HepG2 (cell line): ENCODE results near the gene CACNA1D. TPM values are rescaled to one million over a fixed set of nuclear protein-coding genes. Genes with fewer than 3 reads are reported as not detected.
A peak's percentile ranks its signal among the peaks of the same experiment; 100 is the strongest.

Experiments
- ATAC-seq: fragments of 200-7000 bp; cut with Tn5 transposase; 3 replicates; pipeline ENCODE4 v1.9.1; 2020; ENCODE audit warnings: mild to moderate bottlenecking, moderate library complexity
- BruUV-seq: library from RNA; stranded (reverse); fragments of 400-500 nt; replicated peaks from 2 replicates; lab custom pipeline; 2021; lab: Mats Ljungman, UMichigan
- CTCF ChIA-PET: fragments of 300-600 bp; formaldehyde crosslinking; extraction: SDS; loops from one replicate; lab custom pipeline; 2021; ENCODE audit warnings: low total read pairs, inconsistent platforms, low intra/inter-chr PET ratio; lab: Yijun Ruan, JAX
- POLR2A ChIA-PET: fragments of 350-600 bp; sonication (Branson Sonifier 250); formaldehyde crosslinking; loops from one replicate; lab custom pipeline; 2020; ENCODE audit warnings: antibody characterized with exemption, inconsistent platforms; lab: Yijun Ruan, JAX
- DNase-seq: peaks from one replicate; pipeline ENCODE4 v3.0.0-alpha.2; 2015; ENCODE audit warnings: low spot score
- FAIRE-seq: peaks from 3 replicates; lab custom pipeline; 2011; peaks lifted over from hg19 to GRCh38; lab: Jason Lieb, UNC
- H2AFZ ChIP-seq: one replicate; pipeline ENCODE4 v1.6.1; 2011; ENCODE audit warnings: low read length, inconsistent platforms
- H3K27ac ChIP-seq: fragments of 300-600 bp; 3 replicates; pipeline ENCODE4 v1.8.0; 2011; ENCODE audit warnings: mixed run types, mild to moderate bottlenecking, mixed read lengths, low read length, inconsistent platforms; ENCODE audit not compliant: insufficient read depth; ENCODE audit errors: extremely low read length
- H3K27me3 ChIP-seq, 2 experiments: fragments of 200-600 bp in 1 of 2; 2 replicates in 1 of 2; 3 replicates in 1 of 2; pipeline versions ENCODE4 v1.6.0 to v1.8.0; 2011; ENCODE audit warnings: low read length in 2 of 2, mild to moderate bottlenecking in 2 of 2, moderate library complexity in 2 of 2, inconsistent platforms in 1 of 2; ENCODE audit not compliant: insufficient read depth in 2 of 2, control insufficient read depth in 1 of 2
- H3K36me3 ChIP-seq, 2 experiments: fragments of 200-600 bp in 1 of 2; replicated peaks in 1 of 2; 2 replicates in 1 of 2; 3 replicates in 1 of 2; pipeline versions ENCODE4 v1.5.1 to v1.8.0; 2011; ENCODE audit warnings: low read length in 2 of 2, inconsistent platforms in 1 of 2; ENCODE audit not compliant: insufficient read depth in 2 of 2, control insufficient read depth in 1 of 2
- H3K4me1 ChIP-seq: 2 replicates; pipeline ENCODE4 v1.5.1; 2012; ENCODE audit warnings: low read length, inconsistent platforms; ENCODE audit not compliant: insufficient read depth
- H3K4me2 ChIP-seq: 2 replicates; pipeline ENCODE4 v1.6.0; 2011; ENCODE audit warnings: low read depth, low read length, inconsistent platforms
- H3K4me3 ChIP-seq, 3 experiments: fragments of 200-600 bp in 1 of 3; sonication (generic), shearing (Covaris generic) in 1 of 3; replicated peaks in 1 of 3; 2 replicates each; pipeline ENCODE4 v1.5.1; 2011 to 2016; ENCODE audit warnings: low read length in 3 of 3, inconsistent platforms in 2 of 3, low read depth in 2 of 3, mild to moderate bottlenecking in 2 of 3, control low read depth in 1 of 3, mixed read lengths in 1 of 3; ENCODE audit not compliant: insufficient read depth in 1 of 3
- H3K79me2 ChIP-seq: one replicate; pipeline ENCODE4 v1.6.1; 2011; ENCODE audit warnings: low read length, inconsistent platforms; ENCODE audit not compliant: insufficient read depth
- H3K9ac ChIP-seq: 2 replicates; pipeline ENCODE4 v1.6.0; 2011; ENCODE audit warnings: mild to moderate bottlenecking, low read depth, low read length, inconsistent platforms; ENCODE audit not compliant: insufficient read depth
- H3K9me3 ChIP-seq: 2 replicates; pipeline ENCODE4 v1.5.1; 2012; ENCODE audit warnings: mild to moderate bottlenecking, low read length
- H4K20me1 ChIP-seq: 2 replicates; pipeline ENCODE4 v1.6.0; 2011; ENCODE audit warnings: inconsistent platforms, mild to moderate bottlenecking, low read length, moderate library complexity; ENCODE audit not compliant: insufficient read depth
- AGO2 ChIP-seq: fragments of 200-400 bp; formaldehyde crosslinking; optimal IDR thresholded peaks from 2 replicates; pipeline ENCODE3; 2017; ENCODE audit warnings: mild to moderate bottlenecking, low read depth, low read length, moderate library complexity
- ARNT2 ChIP-seq: sonication (generic); formaldehyde crosslinking; IDR thresholded peaks from 2 replicates; pipeline ENCODE4 v1.8.0; 2022; ENCODE audit warnings: mild to moderate bottlenecking, low read depth, missing genetic modification reagents, moderate library complexity
- BRD4 ChIP-seq: sonication (generic); formaldehyde crosslinking; IDR thresholded peaks from 2 replicates; pipeline ENCODE4 v1.4.0; 2020; ENCODE audit warnings: missing genetic modification reagents
- CEBPZ ChIP-seq: IDR thresholded peaks from 2 replicates; pipeline ENCODE4 v1.6.1; 2012; ENCODE audit warnings: low read length, improper control_type of control experiment
- NR2F1 ChIP-seq, 2 experiments: fragments of 450-650 bp in 1 of 2; formaldehyde crosslinking in 1 of 2; IDR thresholded peaks; 2 replicates each; pipeline versions ENCODE4 v1.5.0 to v1.6.1; 2016 to 2020; ENCODE audit warnings: mild to moderate bottlenecking in 1 of 2, missing compliant biosample characterization in 1 of 2, missing genetic modification reagents in 1 of 2, moderate library complexity in 1 of 2
- POLR2AphosphoS2 ChIP-seq: IDR thresholded peaks from 2 replicates; pipeline ENCODE4 v1.6.1; 2011; ENCODE audit warnings: low read depth, low read length, improper control_type of control experiment
- SNRNP70 ChIP-seq: fragments of 200-400 bp; formaldehyde crosslinking; IDR thresholded peaks from 2 replicates; pipeline ENCODE4 v1.6.1; 2017; ENCODE audit warnings: mild to moderate bottlenecking, low read depth, low read length, moderate library complexity
- TRIM24 ChIP-seq: sonication (generic); formaldehyde crosslinking; IDR thresholded peaks from 2 replicates; pipeline ENCODE4 v1.8.0; 2022; ENCODE audit warnings: mild to moderate bottlenecking, missing genetic modification reagents
- ZNF558 ChIP-seq: sonication (generic); formaldehyde crosslinking; IDR thresholded peaks from 2 replicates; pipeline ENCODE4 v1.9.0; 2022; ENCODE audit warnings: mild to moderate bottlenecking, missing genetic modification reagents, borderline replicate concordance
- ZNF563 ChIP-seq: sonication (generic); formaldehyde crosslinking; IDR thresholded peaks from 2 replicates; pipeline ENCODE4 v1.8.0; 2022; ENCODE audit warnings: mild to moderate bottlenecking, moderate library complexity, missing genetic modification reagents
- ZSCAN30 ChIP-seq: sonication (generic); formaldehyde crosslinking; IDR thresholded peaks from 2 replicates; pipeline ENCODE4 v1.5.0; 2020; ENCODE audit warnings: mild to moderate bottlenecking, missing genetic modification reagents
- WGBS: methylation state at CpG from one replicate; pipeline ENCODE4 v1.1.6; 2017; ENCODE audit warnings: low lambda C conversion rate; 5-methylcytosine and 5-hydroxymethylcytosine counted together
- in situ Hi-C: cut with HindIII; loops from 2 replicates; pipeline ENCODE4 v1.10.0; 2017; ENCODE audit warnings: low pct_unique_long_range_greater_than_20kb; ENCODE audit not compliant: extremely low pct_ligation_motif_present
- intact Hi-C: fragments of 100-400 bp; cut with micrococcal nuclease; formaldehyde crosslinking; loops from one replicate; pipeline ENCODE4 v1.10.0; 2022; ENCODE audit not compliant: unreplicated experiment
- polyA plus RNA-seq, 8 experiments: library from polyadenylated mRNA; depleted of rRNA in 3 of 8; stranded (reverse) in 7 of 8; unstranded in 1 of 8; fragments of >200 nt; fragmentation: Illumina TruSeq in 4 of 8; extraction: Trizol in 4 of 8; gene quantifications; 2 replicates each; pipeline versions ENCODE4 v1.2.1 to v1.2.3, GENCODE V29; 2011 to 2016; ENCODE audit warnings: low read depth in 4 of 8, missing spikeins in 1 of 8, mixed read lengths in 1 of 8; ENCODE audit not compliant: insufficient read depth in 1 of 8
- total RNA-seq, 5 experiments: library from RNA; depleted of rRNA; stranded (reverse); fragments of >200 nt; fragmentation: Illumina TruSeq; extraction: Trizol; gene quantifications; 2 replicates each; pipeline ENCODE4 v1.2.3, GENCODE V29; 2016; ENCODE audit warnings: low read depth in 1 of 5
- TF ChIP-seq, protein P1 (sequence below): sonication (generic); formaldehyde crosslinking; IDR thresholded peaks from 2 replicates; pipeline ENCODE4 v1.9.0; 2022; ENCODE audit warnings: missing genetic modification reagents, mild to moderate bottlenecking, borderline replicate concordance

The CACNA1D gene
- total and polyA plus RNA-seq, 2 of the 13 experiments (the other 11 are each of a cell fraction or from before 2014, with no cell fraction given): 0.26 to 0.38 TPM

DNA sequence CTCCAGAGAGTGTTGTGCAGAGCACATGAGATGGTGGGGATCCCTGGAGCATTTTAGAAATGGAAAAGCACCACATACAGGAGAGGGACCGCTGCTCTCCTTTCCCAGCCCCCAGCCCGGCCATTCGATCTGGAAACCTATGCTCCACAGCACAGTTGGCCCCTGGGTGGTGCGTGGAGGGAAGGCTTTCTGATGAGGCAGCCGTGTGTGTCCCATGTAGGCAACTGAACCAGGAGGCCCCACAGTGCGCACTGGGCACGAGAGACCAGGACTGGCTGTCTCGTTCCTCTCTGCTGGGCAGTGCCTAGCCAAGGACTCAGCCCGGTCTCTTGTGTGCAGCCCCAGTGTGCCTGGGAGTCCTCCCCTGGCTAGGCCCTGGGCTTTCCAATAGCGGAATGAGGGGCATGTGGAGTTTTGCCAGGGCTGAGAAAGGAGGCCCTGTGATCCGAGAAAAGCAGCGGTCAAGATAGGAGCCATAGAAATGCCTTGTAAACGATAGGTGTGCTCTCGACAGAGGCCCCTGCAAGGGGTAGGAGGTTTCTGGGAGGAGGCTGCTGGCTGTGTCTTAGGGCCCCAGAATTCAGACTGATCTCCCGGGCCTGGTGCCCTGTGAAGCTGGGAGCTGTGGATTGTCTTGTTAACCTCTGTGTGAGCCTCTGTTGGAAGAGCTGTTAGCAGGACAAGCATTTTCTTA is 312.9 kb downstream of the CACNA1D start:
- Histone ChIP-seq H3K27me3 (no peaks in the 10 kb centered on the region; a peak in 1 of 5 replicates), H3K4me3 (no peak overlapping the region), H2AFZ (no peak overlapping the region), H3K4me2 (0 out of 2 replicates have a peak overlapping the region, but pooled peaks have one; percentile 50), H3K79me2 (no peaks in the 10 kb centered on the region), H3K36me3 (no peaks in the 10 kb centered on the region), H4K20me1 (peaks cover 4% of the 10 kb centered on the region; the same call in 1 of the 2 replicates), H3K27ac (no peak overlapping the region), H3K4me1 (peaks cover 18% of the 10 kb centered on the region), H3K9ac (no peak overlapping the region), H3K9me3 (no peaks in the 10 kb centered on the region)
- BruUV-seq: no TSS peak
- in situ Hi-C loops (no loop called here), intact Hi-C loops (loop anchor here (5.0 kb wide), 1 partner anchor 35 kb away; no protein-coding TSS in a partner anchor)
- ATAC-seq: peak; percentile 19
- ChIA-PET CTCF (no interaction called here), POLR2A (interaction anchor here (1.4 to 2.2 kb wide), 2 partner anchors 35 to 37 kb away, joined by 4 to 8 read pairs; no protein-coding TSS in a partner anchor)
- no peak for FAIRE-seq
- 71% methylated on average over 7 of the region's 15 CpGs for WGBS
- DNase-seq: no peak
- TF ChIP-seq, protein P1, sequence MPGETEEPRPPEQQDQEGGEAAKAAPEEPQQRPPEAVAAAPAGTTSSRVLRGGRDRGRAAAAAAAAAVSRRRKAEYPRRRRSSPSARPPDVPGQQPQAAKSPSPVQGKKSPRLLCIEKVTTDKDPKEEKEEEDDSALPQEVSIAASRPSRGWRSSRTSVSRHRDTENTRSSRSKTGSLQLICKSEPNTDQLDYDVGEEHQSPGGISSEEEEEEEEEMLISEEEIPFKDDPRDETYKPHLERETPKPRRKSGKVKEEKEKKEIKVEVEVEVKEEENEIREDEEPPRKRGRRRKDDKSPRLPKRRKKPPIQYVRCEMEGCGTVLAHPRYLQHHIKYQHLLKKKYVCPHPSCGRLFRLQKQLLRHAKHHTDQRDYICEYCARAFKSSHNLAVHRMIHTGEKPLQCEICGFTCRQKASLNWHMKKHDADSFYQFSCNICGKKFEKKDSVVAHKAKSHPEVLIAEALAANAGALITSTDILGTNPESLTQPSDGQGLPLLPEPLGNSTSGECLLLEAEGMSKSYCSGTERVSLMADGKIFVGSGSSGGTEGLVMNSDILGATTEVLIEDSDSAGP (CRISPR knock-in tag): no peak
- 0 out of 2 replicates have a peak, but pooled peaks have one; percentile 13 for TF ChIP-seq BRD4 (CRISPR knock-in tag)

DNA sequence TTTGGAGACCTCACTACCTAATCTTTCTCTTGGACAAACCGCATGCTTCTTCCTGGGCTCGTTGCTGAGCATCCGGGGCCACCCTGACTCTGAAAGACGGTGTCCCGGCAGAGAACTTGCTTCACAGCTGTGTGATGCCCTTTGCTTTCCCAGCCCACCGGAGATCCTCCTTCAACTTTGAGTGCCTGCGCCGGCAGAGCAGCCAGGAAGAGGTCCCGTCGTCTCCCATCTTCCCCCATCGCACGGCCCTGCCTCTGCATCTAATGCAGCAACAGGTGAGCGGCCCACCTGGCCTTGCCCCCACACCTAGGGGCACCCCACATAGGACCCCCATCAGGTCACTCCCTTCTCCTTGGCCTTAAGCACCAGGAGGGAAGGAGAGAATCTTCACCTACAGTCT is 314.1 kb downstream of the CACNA1D start:
- FAIRE-seq: no peak
- H4K20me1 ChIP-seq: peaks cover 8% of the 10 kb centered on the region; the same call in 1 of the 2 replicates
- ATAC-seq: no peak
- no TSS peak for BruUV-seq
- intact Hi-C loops: loop anchor here (5.0 kb wide), 1 partner anchor 34 kb away; no protein-coding TSS in a partner anchor
- POLR2A ChIA-PET: no interaction called here
- H3K9me3 ChIP-seq: no peaks in the 10 kb centered on the region
- in situ Hi-C loops: no loop called here
- H3K4me1 ChIP-seq: peaks cover 18% of the 10 kb centered on the region
- H3K9ac ChIP-seq: no peak overlapping the region
- DNase-seq: no peak
- CTCF ChIA-PET: no interaction called here
- H2AFZ ChIP-seq: no peak overlapping the region
- H3K27me3 ChIP-seq: no peaks in the 10 kb centered on the region; a peak in 1 of 5 replicates
- WGBS: 90% methylated on average over 13 of the region's 13 CpGs
- H3K4me2 ChIP-seq: no peak overlapping the region
- no peak overlapping the region for H3K27ac ChIP-seq
- no peak overlapping the region for H3K4me3 ChIP-seq
- no peaks in the 10 kb centered on the region for H3K36me3 ChIP-seq
- no peaks in the 10 kb centered on the region for H3K79me2 ChIP-seq
- TF ChIP-seq ZSCAN30 (no peak), CEBPZ (no peak), TRIM24 (no peak), AGO2 (peak; percentile 59), ZNF558 (CRISPR knock-in tag) (no peak), ZNF563 (CRISPR knock-in tag) (no peak), SNRNP70 (no peak), ARNT2 (no peak), POLR2AphosphoS2 (0 out of 2 replicates have a peak, but pooled peaks have one; percentile 19), NR2F1 (CRISPR knock-in tag; IDR thresholded peaks at IDR 0.05) (no peak)
